ENCODE results near the gene RUBCN.
A peak's percentile ranks its signal among the peaks of the same experiment; 100 is the strongest.
"Not testable (repeated sequence)": the region's sequence is repeated elsewhere in the genome, so short reads cannot be mapped to it uniquely, and the experiment has no call there.

RUBCN gene

DNA sequence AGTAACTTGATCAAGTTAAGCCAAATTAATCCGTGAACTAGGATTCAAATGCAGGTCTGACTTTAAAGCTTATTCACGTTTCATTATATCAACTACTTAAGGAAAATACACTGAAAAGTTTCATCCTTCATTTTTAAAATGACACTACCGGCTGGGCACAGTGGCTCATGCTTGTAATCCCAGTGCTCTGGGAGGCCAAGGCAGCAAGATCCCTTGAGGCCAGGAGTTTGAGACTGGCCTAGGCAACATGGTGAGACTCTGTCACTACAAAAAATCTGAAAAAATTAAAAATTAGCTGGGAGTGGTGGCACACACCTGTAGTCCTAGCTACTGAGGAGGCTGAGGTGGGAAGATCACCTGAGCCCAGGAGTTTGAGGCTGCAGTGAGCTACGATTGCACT is 3.7 kb downstream of the RUBCN start:
- FAIRE-seq = no peak

DNA sequence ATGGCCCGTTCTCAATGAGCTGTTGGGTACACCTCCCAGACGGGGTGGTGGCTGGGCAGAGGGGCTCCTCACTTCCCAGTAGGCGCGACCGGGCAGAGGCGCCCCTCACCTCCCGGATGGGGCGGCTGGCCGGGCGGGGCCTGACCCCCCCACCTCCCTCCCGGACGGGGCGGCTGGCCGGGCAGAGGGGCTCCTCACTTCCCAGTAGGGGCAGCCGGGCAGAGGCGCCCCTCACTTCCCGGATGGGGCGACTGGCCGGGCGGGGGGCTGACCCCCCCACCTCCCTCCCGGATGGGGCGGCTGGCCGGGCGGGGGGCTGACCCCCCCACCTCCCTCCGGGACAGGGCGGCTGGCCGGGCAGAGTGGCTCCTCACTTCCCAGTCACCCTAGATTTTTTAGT is 5.2 kb downstream of the RUBCN start:
- not testable (repeated sequence) for FAIRE-seq

DNA sequence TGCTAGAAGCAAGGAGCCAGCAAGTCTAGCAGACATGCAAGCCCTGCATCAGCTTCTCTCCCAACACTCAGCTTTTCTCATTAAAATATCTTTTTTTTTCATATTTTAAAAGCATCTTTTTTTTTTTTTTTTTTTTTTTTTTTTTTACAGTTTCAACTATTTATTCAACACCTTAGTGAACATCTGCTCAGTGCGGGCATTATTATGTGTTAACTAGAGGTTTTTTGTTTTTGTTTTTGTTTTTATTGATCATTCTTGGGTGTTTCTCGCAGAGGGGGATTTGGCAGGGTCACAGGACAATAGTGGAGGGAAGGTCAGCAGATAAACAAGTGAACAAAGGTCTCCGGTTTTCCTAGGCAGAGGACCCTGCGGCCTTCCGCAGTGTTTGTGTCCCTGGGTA is 5.9 kb downstream of the RUBCN start:
- FAIRE-seq = not testable (repeated sequence)

GRCh38 chr3:197730200-197730599 is 6.5 kb downstream of the RUBCN start:
- no peak for FAIRE-seq

GRCh38 chr3:197728487-197728886 is 8.2 kb downstream of the RUBCN start:
- FAIRE-seq = no peak

GRCh38 chr3:197727878-197728277 is 8.8 kb downstream of the RUBCN start:
- FAIRE-seq = not testable (repeated sequence)

DNA sequence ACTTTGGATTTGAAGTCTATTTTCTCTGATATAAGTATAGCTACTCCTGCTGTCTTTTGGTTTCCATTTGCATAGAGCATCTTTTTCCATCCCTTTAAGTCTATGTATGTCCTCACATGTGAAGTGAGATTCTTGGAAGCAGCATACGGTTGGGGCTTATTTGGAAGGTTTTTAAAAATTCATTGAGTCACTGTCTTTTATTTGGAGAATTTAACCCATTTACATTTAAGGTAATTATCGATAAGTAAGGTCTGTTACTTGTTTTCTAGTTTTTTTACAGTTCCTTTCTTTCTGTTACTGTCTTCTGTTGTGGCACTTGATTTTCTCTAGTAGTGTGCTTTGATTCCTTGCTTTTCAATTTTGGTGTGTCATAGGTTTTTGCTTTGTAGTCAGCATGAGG is 14.0 kb downstream of the RUBCN start:
- FAIRE-seq = no peak

- no peak for FAIRE-seq
These were observed 16.0 kb downstream of the RUBCN start for GRCh38 chr3:197720694-197721093.

DNA sequence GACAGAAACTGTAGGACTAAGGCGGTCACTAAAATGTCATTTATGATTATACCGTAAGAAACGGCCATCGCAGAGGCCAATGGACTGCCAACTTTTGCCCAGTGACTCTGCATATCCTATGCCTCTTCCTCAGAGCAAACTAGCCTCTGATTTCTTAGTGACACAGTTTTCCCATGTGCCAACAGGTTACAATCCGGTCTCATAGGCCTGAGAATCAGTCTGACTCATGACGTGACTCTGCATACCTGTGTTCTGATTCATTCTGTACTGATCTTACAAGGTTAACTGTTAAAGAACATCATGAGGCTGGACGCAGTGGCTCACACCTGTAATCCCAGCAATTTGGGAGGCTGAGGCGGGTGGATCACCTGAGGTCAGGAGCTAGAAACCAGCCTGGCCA is 17.8 kb downstream of the RUBCN start:
- no peak for FAIRE-seq

DNA sequence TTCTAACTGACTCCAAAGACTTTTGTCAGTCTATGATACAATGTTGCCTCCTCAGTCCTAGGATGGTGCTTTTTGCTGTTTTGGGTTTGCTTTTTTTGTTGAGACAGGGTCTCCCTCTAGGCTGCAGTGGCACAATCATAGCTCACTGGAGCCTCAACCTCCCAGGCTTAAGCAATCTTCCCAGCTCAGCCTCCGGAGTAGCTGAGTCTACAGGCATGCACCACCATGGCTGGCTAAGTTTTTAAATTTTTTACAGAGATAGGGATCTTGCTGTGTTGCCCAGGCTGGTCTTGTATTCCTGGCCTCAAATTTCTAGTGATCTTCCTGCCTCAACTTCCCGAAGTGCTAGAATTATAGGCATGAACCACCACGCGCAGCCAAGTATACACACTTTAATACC is 22.5 kb downstream of the RUBCN start:
- FAIRE-seq = no peak

GRCh38 chr3:197713477-197713822 is 23.3 kb downstream of the RUBCN start:
- FAIRE-seq = no peak

GRCh38 chr3:197711973-197712707 is 24.6 kb downstream of the RUBCN start:
- FAIRE-seq = peak; percentile 43

DNA sequence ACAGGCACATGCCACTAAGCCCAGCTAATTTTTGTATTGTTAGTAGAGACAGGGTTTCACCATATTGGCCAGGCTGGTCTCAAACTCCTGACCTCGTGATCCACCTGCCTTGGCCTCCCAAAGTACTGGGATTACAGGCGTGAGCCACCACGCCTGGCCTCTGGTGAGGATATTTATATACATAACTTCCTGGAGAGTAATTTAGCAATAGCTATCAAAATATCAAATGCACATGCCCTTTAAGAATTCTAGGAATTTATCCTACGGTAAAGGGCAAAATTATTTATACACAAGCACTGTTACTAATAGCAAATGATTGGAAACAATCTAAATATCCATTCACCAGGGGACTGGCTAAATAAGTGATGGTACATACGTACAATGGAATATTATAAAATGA is 25.7 kb downstream of the RUBCN start:
- not testable (repeated sequence) for FAIRE-seq

- no peak for FAIRE-seq
These were observed 27.6 kb downstream of the RUBCN start for GRCh38 chr3:197709135-197709534.

DNA sequence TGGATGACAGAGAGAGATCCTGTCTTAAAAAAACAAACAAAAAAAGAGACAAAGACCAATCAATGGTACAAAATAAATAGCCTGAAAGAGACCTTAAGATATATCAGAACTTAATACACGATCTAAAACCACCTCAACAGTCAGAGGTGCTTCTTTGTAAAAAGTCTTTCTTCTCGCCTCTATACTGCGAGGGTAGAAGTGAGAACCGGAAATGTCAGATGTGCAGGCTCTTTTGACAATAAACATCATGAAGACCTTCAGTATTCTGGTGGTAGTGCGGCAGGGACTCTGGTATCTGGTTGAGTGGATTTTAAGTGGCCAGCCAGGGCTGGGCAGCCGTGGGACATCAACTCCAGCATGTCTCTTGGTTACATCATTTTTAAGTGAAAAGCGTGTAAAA is 30.0 kb downstream of the RUBCN start:
- FAIRE-seq = no peak

DNA sequence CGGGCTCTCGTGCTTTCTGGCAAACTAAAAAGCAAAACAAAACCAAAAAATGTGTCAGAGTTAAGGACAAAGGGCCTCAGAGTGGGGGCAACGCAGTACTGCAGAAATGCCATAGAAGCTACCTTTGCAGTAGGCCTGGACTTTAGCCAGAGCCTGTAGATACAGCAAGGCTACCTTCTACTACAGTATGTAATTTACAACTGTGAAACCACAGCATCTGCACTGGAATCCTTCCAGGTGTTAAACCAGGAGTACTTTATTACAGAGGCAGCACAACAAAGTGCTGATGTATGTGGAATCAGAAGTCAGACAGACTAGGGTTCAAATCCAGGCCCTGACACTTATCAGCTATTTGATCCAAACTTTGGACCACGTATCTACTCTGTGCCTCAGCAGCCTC is 34.9 kb downstream of the RUBCN start:
- FAIRE-seq = no peak

GRCh38 chr3:197700095-197700494 is 36.6 kb downstream of the RUBCN start:
- no peak for FAIRE-seq

DNA sequence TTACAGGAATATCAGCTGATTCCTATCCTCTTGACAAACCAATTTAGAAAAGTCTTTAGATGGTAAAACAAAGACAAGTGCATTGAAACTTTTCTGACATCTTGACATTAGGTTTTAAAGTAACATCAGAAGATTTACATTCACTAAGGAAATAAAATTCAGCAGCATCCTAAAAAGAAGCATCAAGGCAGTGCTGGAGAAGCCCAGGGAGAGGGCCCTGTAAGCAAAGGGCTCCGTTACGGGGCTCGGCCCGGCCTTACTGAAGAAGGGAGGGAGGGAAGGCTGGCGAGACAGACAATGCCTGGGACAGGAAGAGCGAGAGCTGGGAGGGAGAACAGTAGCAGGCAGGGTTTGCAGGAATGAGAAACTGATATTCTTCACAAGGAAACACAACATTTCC is 39.3 kb downstream of the RUBCN start:
- no peak for FAIRE-seq

- FAIRE-seq = no peak
These were observed 42.5 kb downstream of the RUBCN start for GRCh38 chr3:197694251-197694650.

DNA sequence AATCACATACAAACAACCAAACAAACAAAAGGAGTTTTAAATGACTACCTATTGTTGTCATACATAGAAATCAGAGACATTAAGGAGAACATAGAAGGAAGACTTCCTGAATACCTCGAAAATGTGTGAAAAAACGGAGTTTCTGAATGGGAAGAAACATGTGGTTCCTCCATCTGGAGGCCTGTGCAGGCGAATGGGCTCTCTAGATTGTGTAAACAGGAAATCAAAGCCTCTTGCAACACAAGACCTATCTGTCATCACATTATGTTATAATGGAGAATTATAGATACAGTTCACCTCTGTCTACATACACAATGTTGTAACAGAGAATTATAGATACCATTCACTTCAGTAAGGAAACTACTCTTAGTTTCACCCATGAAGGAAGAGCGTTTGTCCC is 44.1 kb downstream of the RUBCN start:
- FAIRE-seq = no peak

DNA sequence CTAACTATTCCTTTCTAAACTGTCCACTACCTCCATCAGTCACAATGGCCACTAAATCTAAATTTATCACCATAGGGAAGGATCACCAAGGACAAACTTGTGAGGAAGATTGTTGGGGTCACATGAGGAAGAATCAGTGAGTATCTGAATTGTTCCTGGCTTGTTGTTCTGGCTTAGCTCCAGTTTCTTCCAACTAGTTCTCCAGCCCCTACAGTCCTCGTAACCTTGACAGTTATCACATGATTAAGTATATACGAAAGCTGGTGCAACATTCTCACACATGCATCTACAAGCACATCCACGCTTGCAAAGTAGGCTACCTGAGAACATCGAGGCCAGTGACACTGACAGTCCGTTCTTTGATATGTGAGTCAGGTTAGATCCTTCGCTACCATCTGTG is 46.0 kb downstream of the RUBCN start:
- FAIRE-seq = no peak

- no peak for FAIRE-seq
These were observed 49.1 kb downstream of the RUBCN start for GRCh38 chr3:197687570-197687969.

- FAIRE-seq = no peak
These were observed 49.8 kb downstream of the RUBCN start for GRCh38 chr3:197686899-197687298.

DNA sequence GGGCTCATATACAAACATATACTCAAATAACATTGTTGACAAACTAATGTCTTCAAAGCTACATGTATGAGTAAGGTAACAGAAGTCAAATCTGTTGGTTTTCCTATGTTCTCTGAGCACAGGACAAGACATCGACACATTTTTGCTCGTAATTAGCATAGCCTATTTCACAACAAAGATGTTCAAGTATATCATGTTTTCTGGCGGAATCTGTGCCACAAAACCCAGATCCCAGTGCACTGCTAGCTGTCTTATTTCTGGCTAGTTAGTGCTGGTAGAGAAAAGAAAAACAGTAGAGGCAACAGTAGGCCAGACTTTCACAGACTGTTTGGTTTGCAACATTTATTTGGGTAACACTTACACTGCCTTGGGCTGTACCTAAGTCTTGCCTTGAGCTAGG is 51.2 kb downstream of the RUBCN start:
- no peak for FAIRE-seq

- no peak for FAIRE-seq
These were observed 53.5 kb downstream of the RUBCN start for GRCh38 chr3:197683191-197683590.

Data from endometrium (tissue), 2 donors.